Body of pancreas (tissue), 4 donors: ENCODE measurements around the gene SYT13.

Experiments used
- CTCF ChIP-seq, 7 experiments: fragments of 450-650 bp in 4 of 7; fragments of 200-600 bp in 3 of 7; sonication (generic) in 3 of 7; IDR thresholded peaks; one replicate each; pipeline ENCODE4 v1.5.1; 2016 to 2019; ENCODE audit warnings: antibody characterized with exemption in 7 of 7
- POLR2A ChIP-seq, 3 donors: fragments of 450-650 bp; IDR thresholded peaks; one replicate each; pipeline ENCODE4 v1.6.1; 2016; ENCODE audit warnings: antibody characterized with exemption in 3 of 3, mild to moderate bottlenecking in 2 of 3

- no peak for TF ChIP-seq CTCF (IDR thresholded peaks at IDR 0.05)
- no peak for TF ChIP-seq POLR2A (IDR thresholded peaks at IDR 0.05)
These were observed 53.6 kb downstream of the SYT13 start for GRCh38 chr11:45232341-45233080.
